GM19025 (cell line): ENCODE results near the gene BCL11B.
"Not testable (repeated sequence)": the region's sequence is repeated elsewhere in the genome, so short reads cannot be mapped to it uniquely, and the experiment has no call there.

Experiments used
- ATAC-seq: cut with Tn5 transposase; IDR thresholded peaks from one replicate; pipeline ENCODE4 v1.9.1; 2021; ENCODE audit warnings: mild to moderate bottlenecking, low read depth, moderate library complexity; ENCODE audit not compliant: unreplicated experiment

Gene BCL11B

DNA sequence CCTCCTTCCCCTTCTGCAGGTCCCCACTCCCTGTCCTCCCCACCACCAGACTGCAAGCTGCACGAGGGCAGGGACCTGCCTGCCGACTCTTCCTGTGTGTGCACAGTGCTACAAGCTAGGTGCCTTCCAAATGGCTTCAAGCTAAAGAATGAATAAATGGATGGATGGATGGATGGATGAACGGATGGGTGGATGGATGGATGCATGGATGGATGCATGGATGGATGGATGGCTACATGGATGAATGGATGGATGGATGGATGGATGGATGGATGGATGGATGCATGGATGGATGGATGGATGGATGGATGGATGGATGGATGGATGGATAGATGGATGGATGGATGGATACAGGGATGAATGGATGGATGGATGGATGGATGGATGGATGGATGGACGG lies 43.2 kb downstream of the BCL11B start:
- not testable (repeated sequence) for ATAC-seq

- no peak for ATAC-seq
Measured at GRCh38 chr14:99226687-99227086, 45.3 kb downstream of the BCL11B start.

DNA sequence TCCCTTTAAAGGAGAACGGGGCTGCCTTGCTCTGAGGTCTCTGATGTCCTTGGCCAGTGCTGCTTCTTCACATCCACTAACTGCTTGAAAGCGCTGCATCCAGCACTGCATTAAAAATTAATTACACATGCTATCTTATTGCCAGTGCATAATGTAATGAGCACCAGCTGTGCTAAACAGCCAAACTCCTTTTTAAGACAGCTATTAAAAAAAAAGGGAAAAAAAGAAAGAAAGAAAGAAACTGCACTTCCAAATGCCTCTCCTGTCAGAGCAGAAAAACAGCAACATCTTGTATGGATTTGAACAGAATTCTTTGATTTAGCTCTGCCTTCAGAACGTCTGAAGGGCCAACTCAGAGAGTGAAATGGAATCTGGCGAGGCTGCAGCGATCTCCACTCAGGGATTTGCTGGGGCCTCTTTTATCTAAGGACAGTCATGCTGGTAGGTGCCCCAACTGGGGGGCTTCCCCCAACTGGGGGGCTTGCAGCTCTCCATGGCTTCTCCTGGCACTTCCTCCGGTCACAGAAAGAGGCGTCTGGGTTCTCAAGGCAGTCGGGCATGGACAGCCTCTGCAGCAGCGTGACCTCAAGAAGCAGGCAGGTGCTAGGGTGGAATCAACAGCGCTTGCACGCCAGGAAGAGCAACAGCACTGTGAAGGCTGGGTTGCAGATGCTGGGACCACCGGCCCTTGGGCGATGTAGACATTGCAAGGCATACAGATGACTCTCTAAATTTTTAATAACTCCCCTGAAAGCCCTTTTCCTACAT lies 46.4 kb downstream of the BCL11B start:
- no peak for ATAC-seq

- ATAC-seq = no peak
Measured at GRCh38 chr14:99224948-99225347, 47.0 kb downstream of the BCL11B start.

- no peak for ATAC-seq
Measured at GRCh38 chr14:99224116-99224910, 47.7 kb downstream of the BCL11B start.

- no peak for ATAC-seq
Measured at GRCh38 chr14:99221445-99221844, 50.6 kb downstream of the BCL11B start.

GRCh38 chr14:99217066-99217955 lies 54.7 kb downstream of the BCL11B start:
- no peak for ATAC-seq

DNA sequence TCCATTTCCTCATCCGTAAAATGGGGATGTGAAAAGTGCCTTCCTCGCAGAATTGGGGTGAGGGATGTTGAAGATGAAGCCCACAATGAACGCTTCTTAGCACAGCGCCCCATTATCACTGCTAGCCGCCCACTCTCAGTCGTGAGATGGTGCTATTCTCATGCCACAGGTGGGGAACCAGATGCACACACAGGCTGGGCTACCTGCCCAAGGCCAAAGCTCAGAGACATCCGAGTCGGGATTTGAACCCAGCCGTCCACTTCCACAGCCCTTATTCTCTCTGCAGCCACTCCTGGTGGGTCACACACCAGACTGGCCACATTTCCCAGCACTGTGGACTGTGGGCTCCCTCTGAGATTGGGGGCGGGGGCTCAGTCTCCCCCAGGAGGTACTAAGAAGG lies 55.8 kb downstream of the BCL11B start:
- ATAC-seq = no peak

DNA sequence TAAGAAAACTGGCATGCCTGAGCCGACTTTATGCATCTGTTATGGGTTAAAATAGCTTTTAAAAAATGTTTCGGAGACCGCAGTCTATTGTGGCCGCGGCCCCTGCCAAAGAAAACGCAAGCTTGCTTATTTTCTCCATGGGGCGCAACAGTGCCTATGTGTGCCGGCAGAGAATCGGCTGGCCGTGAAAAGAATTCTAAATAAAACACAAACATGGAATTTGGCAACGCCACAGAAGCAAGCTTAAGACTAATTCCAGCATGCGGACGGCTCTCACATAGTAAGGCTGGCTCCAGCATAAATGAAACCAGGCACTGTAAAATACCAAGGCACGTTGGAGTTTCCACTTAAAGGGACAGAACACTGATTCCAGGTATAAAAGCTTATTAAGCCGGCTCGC lies 56.7 kb downstream of the BCL11B start:
- no peak for ATAC-seq

DNA sequence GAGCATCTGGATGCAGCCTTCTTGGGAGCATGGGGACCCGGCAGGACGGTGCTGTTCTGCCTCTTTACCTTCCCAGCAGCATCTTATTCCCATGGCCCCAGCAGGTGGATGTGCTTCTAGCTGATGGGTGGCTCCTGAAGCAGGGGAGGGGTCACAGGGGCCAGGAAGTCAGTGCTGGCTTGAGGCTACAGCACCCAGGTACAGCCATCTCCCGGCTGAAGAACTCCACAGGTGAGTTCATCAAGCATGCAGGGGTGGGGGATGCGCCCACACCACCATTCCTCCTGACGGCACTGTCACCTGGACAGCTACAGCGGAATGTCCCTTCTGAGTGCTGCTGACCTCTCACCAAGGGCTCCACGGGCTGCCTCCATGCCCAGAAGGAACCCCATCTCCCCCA lies 57.3 kb downstream of the BCL11B start:
- ATAC-seq = no peak

- no peak for ATAC-seq
Measured at GRCh38 chr14:99213527-99213971, 58.4 kb downstream of the BCL11B start.

DNA sequence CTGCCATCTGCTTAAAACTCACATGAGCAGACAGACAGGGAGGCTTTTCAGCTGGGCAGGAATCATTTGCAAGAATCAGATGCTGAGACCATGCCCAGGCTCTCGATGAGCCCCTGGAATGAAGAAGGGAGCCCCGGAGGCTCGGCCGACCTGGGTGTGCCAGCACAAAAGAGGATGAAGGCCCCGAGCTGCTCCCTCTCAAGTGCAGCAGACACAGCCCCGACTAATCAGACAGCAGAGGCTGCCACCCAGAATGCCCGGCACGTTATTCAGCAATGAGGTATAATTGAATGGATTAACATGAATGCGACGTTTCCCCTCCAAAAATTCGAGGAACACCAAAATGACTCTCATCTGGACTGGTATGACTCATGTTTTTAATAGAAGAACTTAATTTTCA lies 58.9 kb downstream of the BCL11B start:
- ATAC-seq = no peak

GRCh38 chr14:99212646-99213045 lies 59.4 kb downstream of the BCL11B start:
- ATAC-seq = no peak

DNA sequence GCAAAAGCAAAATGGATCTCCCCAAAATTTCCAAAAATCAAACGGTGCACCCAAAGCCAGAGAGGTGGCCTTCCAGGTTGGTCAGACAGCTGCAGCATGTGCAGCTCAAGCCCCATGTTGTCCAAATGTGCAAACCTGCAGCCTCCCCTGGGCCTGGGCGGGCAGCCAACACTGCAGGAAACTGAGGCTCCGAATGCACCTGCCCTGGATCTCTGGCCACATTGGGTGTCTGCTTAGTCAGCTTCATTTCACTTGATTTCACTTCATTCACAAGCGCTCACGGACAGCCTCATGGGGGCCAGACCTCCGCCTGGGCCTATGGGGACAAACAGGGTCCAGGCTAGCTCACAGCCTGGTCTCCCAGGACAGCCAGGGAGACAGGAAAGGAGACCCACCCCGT lies 59.8 kb downstream of the BCL11B start:
- ATAC-seq = no peak

DNA sequence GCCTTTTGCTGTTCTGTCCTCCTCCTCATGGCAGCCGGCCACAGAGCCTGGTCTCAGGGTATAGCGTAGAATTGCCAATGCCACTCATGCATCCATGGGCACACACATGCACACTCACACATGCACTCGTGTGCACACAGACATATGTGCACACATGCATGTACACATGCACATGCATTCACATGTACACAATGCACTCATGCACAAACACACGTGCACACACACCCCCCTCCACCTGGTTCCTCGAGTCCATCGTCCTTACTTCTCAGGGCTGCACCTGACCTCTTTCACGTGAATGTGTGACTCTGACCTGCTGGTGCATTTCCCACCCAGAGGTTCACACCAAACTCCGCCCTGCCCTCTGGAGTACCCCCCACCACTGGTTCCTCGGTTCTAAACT lies 60.6 kb downstream of the BCL11B start:
- no peak for ATAC-seq

- ATAC-seq = no peak
Measured at GRCh38 chr14:99210333-99210732, 61.7 kb downstream of the BCL11B start.

- ATAC-seq = no peak
Measured at GRCh38 chr14:99209409-99209808, 62.6 kb downstream of the BCL11B start.

DNA sequence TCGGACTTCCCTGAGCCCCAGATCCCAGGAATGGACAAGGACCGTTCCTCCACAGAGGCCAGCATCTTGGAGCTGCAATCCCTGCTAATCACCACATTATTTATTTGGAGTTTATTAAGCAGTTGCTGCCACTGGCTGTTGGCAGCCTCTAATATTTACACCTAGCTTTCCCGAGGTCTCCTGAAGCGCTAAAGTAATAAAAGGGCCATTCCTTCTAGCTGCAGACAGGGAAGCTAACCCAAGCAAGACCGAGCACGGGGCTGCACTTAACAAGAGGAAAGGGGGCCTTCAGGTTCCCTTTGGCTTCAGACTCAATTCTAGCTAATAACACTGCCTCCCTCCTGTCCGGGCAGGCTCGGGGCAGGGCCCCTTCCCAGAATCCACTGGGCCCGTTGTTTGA lies 63.7 kb downstream of the BCL11B start:
- ATAC-seq = no peak

GRCh38 chr14:99207456-99207855 lies 64.5 kb downstream of the BCL11B start:
- ATAC-seq = no peak

DNA sequence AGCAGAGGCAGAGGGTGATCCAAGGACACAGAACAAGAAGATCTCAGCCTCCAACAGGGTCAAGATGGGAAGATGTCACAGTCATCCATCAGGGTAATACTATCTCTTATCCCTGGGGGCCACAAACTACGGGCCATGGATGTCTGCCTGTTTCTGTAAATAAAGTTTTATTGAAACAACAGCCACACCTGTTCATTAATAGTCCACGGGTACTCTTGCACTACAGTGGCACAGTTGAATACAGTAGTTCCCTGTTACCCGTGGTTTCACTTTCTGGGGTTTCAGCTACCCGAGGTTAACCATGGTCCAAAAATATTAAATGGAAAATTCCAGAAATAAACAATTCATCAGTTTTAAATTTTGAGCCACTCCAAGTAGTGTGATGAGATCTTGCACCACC lies 65.9 kb downstream of the BCL11B start:
- no peak for ATAC-seq
